ENCODE data around the gene UBASH3B.

The UBASH3B gene

GRCh38 chr11:122701143-122701542 is 45.6 kb downstream of the UBASH3B start:
- no peaks in the 10 kb centered on the region for H3K36me3 ChIP-seq (ENCODE audit: insufficient read depth, low read depth, low read length)
- H3K9ac ChIP-seq (ENCODE audit: low read depth, low read length) = no peak overlapping the region
- no peaks in the 10 kb centered on the region for H3K27me3 ChIP-seq (ENCODE audit: insufficient read depth, low read length)
- H3K4me3 ChIP-seq (ENCODE audit: low read length) = no peak overlapping the region
- no peaks in the 10 kb centered on the region for H3K9me3 ChIP-seq (ENCODE audit: insufficient read depth, low read depth, low read length)
- H3K27ac ChIP-seq (ENCODE audit: low read length) = no peak overlapping the region
- no peaks in the 10 kb centered on the region for H3K4me1 ChIP-seq (ENCODE audit: insufficient read depth, low read length)

GRCh38 chr11:122703541-122704272 is 48.2 kb downstream of the UBASH3B start:
- no peak overlapping the region for H3K9ac ChIP-seq (ENCODE audit: low read depth, low read length)
- no peak overlapping the region for H3K4me3 ChIP-seq (ENCODE audit: low read length)
- H3K27ac ChIP-seq (ENCODE audit: low read length) = no peak overlapping the region

GRCh38 chr11:122705396-122705795 is 49.9 kb downstream of the UBASH3B start:
- Histone ChIP-seq H3K9ac (ENCODE audit: low read depth, low read length) (no peak overlapping the region), H3K36me3 (ENCODE audit: insufficient read depth, low read depth, low read length) (no peaks in the 10 kb centered on the region), H3K4me1 (ENCODE audit: insufficient read depth, low read length) (no peaks in the 10 kb centered on the region), H3K4me3 (ENCODE audit: low read length) (no peak overlapping the region), H3K27ac (ENCODE audit: low read length) (no peak overlapping the region), H3K9me3 (ENCODE audit: insufficient read depth, low read depth, low read length) (no peaks in the 10 kb centered on the region), H3K27me3 (ENCODE audit: insufficient read depth, low read length) (no peaks in the 10 kb centered on the region)

More at GRCh38 chr11:122703541-122704272, 48.2 kb downstream of the UBASH3B start:
- H3K27me3 ChIP-seq (ENCODE audit: insufficient read depth, low read length) = no peaks in the 10 kb centered on the region
- no peaks in the 10 kb centered on the region for H3K4me1 ChIP-seq (ENCODE audit: insufficient read depth, low read length)
- no peaks in the 10 kb centered on the region for H3K36me3 ChIP-seq (ENCODE audit: insufficient read depth, low read depth, low read length)
- H3K9me3 ChIP-seq (ENCODE audit: insufficient read depth, low read depth, low read length) = no peaks in the 10 kb centered on the region

- Histone ChIP-seq H3K36me3 (ENCODE audit: insufficient read depth, low read depth, low read length) (no peaks in the 10 kb centered on the region), H3K4me3 (ENCODE audit: low read length) (no peak overlapping the region), H3K4me1 (ENCODE audit: insufficient read depth, low read length) (no peaks in the 10 kb centered on the region), H3K27ac (ENCODE audit: low read length) (no peak overlapping the region), H3K9ac (ENCODE audit: low read depth, low read length) (no peak overlapping the region), H3K9me3 (ENCODE audit: insufficient read depth, low read depth, low read length) (no peaks in the 10 kb centered on the region), H3K27me3 (ENCODE audit: insufficient read depth, low read length) (no peaks in the 10 kb centered on the region)
Observed at GRCh38 chr11:122706291-122707088, 51.0 kb downstream of the UBASH3B start.

GRCh38 chr11:122707111-122707510 is 51.6 kb downstream of the UBASH3B start:
- Histone ChIP-seq H3K27me3 (ENCODE audit: insufficient read depth, low read length) (no peaks in the 10 kb centered on the region), H3K4me1 (ENCODE audit: insufficient read depth, low read length) (no peaks in the 10 kb centered on the region), H3K9me3 (ENCODE audit: insufficient read depth, low read depth, low read length) (no peaks in the 10 kb centered on the region), H3K36me3 (ENCODE audit: insufficient read depth, low read depth, low read length) (no peaks in the 10 kb centered on the region), H3K4me3 (ENCODE audit: low read length) (no peak overlapping the region), H3K9ac (ENCODE audit: low read depth, low read length) (no peak overlapping the region), H3K27ac (ENCODE audit: low read length) (no peak overlapping the region)

- H3K4me1 ChIP-seq (ENCODE audit: insufficient read depth, low read length) = no peaks in the 10 kb centered on the region
- no peaks in the 10 kb centered on the region for H3K27me3 ChIP-seq (ENCODE audit: insufficient read depth, low read length)
- H3K4me3 ChIP-seq (ENCODE audit: low read length) = no peak overlapping the region
- no peak overlapping the region for H3K27ac ChIP-seq (ENCODE audit: low read length)
- H3K9me3 ChIP-seq (ENCODE audit: insufficient read depth, low read depth, low read length) = no peaks in the 10 kb centered on the region
- H3K36me3 ChIP-seq (ENCODE audit: insufficient read depth, low read depth, low read length) = no peaks in the 10 kb centered on the region
- no peak overlapping the region for H3K9ac ChIP-seq (ENCODE audit: low read depth, low read length)
Observed at GRCh38 chr11:122707901-122708300, 52.4 kb downstream of the UBASH3B start.

- Histone ChIP-seq H3K9ac (ENCODE audit: low read depth, low read length) (no peak overlapping the region), H3K27me3 (ENCODE audit: insufficient read depth, low read length) (no peaks in the 10 kb centered on the region), H3K27ac (ENCODE audit: low read length) (no peak overlapping the region), H3K9me3 (ENCODE audit: insufficient read depth, low read depth, low read length) (no peaks in the 10 kb centered on the region), H3K4me1 (ENCODE audit: insufficient read depth, low read length) (no peaks in the 10 kb centered on the region), H3K4me3 (ENCODE audit: low read length) (no peak overlapping the region), H3K36me3 (ENCODE audit: insufficient read depth, low read depth, low read length) (no peaks in the 10 kb centered on the region)
Observed at GRCh38 chr11:122709039-122709760, 53.7 kb downstream of the UBASH3B start.

GRCh38 chr11:122711362-122711761 is 55.8 kb downstream of the UBASH3B start:
- no peak overlapping the region for H3K9ac ChIP-seq (ENCODE audit: low read depth, low read length)
- H3K36me3 ChIP-seq (ENCODE audit: insufficient read depth, low read depth, low read length) = no peaks in the 10 kb centered on the region
- H3K4me1 ChIP-seq (ENCODE audit: insufficient read depth, low read length) = no peaks in the 10 kb centered on the region
- no peaks in the 10 kb centered on the region for H3K9me3 ChIP-seq (ENCODE audit: insufficient read depth, low read depth, low read length)
- no peak overlapping the region for H3K27ac ChIP-seq (ENCODE audit: low read length)
- no peak overlapping the region for H3K4me3 ChIP-seq (ENCODE audit: low read length)
- H3K27me3 ChIP-seq (ENCODE audit: insufficient read depth, low read length) = no peaks in the 10 kb centered on the region

- Histone ChIP-seq H3K4me3 (ENCODE audit: low read length) (no peak overlapping the region), H3K27ac (ENCODE audit: low read length) (no peak overlapping the region), H3K36me3 (ENCODE audit: insufficient read depth, low read depth, low read length) (no peaks in the 10 kb centered on the region), H3K9me3 (ENCODE audit: insufficient read depth, low read depth, low read length) (no peaks in the 10 kb centered on the region), H3K9ac (ENCODE audit: low read depth, low read length) (no peak overlapping the region), H3K27me3 (ENCODE audit: insufficient read depth, low read length) (no peaks in the 10 kb centered on the region), H3K4me1 (ENCODE audit: insufficient read depth, low read length) (no peaks in the 10 kb centered on the region)
Observed at GRCh38 chr11:122711831-122712381, 56.4 kb downstream of the UBASH3B start.

- Histone ChIP-seq H3K4me1 (ENCODE audit: insufficient read depth, low read length) (no peaks in the 10 kb centered on the region), H3K27me3 (ENCODE audit: insufficient read depth, low read length) (no peaks in the 10 kb centered on the region), H3K27ac (ENCODE audit: low read length) (no peak overlapping the region), H3K9ac (ENCODE audit: low read depth, low read length) (no peak overlapping the region), H3K4me3 (ENCODE audit: low read length) (no peak overlapping the region), H3K9me3 (ENCODE audit: insufficient read depth, low read depth, low read length) (no peaks in the 10 kb centered on the region), H3K36me3 (ENCODE audit: insufficient read depth, low read depth, low read length) (no peaks in the 10 kb centered on the region)
Observed at GRCh38 chr11:122714004-122714403, 58.5 kb downstream of the UBASH3B start.

- Histone ChIP-seq H3K9ac (ENCODE audit: low read depth, low read length) (no peak overlapping the region), H3K4me1 (ENCODE audit: insufficient read depth, low read length) (no peaks in the 10 kb centered on the region)
Observed at GRCh38 chr11:122714484-122714883, 59.0 kb downstream of the UBASH3B start.

More at GRCh38 chr11:122714484-122714883, 59.0 kb downstream of the UBASH3B start:
- H3K27ac ChIP-seq (ENCODE audit: low read length) = no peak overlapping the region
- H3K27me3 ChIP-seq (ENCODE audit: insufficient read depth, low read length) = no peaks in the 10 kb centered on the region
- H3K9me3 ChIP-seq (ENCODE audit: insufficient read depth, low read depth, low read length) = no peaks in the 10 kb centered on the region
- no peak overlapping the region for H3K4me3 ChIP-seq (ENCODE audit: low read length)
- H3K36me3 ChIP-seq (ENCODE audit: insufficient read depth, low read depth, low read length) = no peaks in the 10 kb centered on the region
